AG09309 (cell line): ENCODE measurements around the gene PRRX1.

ENCODE experiments used
- DNase-seq: peaks from one replicate; pipeline ENCODE4 v3.0.0-alpha.2; 2010; ENCODE audit warnings: low read depth
- H3K4me3 ChIP-seq: 2 replicates; pipeline ENCODE4 v1.5.1; 2011; ENCODE audit warnings: mild to moderate bottlenecking, low read depth, low read length, moderate library complexity; ENCODE audit not compliant: control insufficient read depth
- TF ChIP-seq, protein P1 (sequence below): IDR thresholded peaks from 2 replicates; pipeline ENCODE4 v1.5.1; 2011; ENCODE audit warnings: mild to moderate bottlenecking, low read depth, low read length, inconsistent platforms; ENCODE audit not compliant: insufficient read depth, control insufficient read depth; ENCODE audit errors: missing control alignments

The PRRX1 gene

DNA sequence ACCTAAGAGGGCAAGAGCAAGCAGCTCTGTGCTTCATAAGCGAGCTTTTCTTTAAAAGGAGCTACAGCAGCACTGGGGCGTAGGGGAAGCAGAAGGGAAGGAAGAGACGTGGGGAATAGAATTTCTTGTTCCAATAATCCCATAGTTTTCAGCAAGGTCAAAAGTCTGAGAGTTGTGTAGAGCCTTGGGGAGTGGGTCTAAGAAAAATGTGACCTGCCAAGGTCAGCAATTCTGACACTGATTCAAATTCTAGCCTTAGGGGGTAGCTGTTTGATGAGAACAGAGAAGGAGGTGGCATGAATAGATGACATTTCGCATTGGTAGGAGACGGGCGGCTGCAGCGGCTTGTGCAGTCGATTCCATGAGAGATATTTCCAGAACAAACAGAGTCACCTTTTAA is 22.4 kb downstream of the PRRX1 start:
- no peak overlapping the region for H3K4me3 ChIP-seq
- no peak for DNase-seq
- TF ChIP-seq, protein P1, sequence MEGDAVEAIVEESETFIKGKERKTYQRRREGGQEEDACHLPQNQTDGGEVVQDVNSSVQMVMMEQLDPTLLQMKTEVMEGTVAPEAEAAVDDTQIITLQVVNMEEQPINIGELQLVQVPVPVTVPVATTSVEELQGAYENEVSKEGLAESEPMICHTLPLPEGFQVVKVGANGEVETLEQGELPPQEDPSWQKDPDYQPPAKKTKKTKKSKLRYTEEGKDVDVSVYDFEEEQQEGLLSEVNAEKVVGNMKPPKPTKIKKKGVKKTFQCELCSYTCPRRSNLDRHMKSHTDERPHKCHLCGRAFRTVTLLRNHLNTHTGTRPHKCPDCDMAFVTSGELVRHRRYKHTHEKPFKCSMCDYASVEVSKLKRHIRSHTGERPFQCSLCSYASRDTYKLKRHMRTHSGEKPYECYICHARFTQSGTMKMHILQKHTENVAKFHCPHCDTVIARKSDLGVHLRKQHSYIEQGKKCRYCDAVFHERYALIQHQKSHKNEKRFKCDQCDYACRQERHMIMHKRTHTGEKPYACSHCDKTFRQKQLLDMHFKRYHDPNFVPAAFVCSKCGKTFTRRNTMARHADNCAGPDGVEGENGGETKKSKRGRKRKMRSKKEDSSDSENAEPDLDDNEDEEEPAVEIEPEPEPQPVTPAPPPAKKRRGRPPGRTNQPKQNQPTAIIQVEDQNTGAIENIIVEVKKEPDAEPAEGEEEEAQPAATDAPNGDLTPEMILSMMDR, result no peak

DNA sequence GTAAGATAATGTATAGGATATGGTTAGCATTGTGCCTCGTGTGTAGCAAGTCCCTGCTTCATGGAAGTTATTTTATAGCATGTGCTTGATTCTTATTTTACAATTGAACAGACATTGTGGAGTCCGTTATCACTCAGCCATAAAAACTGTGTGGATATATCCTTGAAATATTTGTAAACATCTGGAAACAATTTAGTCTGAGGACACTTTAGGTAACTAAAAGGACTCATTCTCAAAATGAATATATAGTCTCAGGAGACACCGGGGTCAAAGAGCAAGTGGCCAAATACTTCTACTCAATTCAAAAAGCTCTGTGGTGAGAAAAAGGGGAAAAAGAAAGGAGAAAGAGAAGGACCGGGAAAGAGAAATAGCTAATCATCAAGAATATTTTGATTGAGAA is 23.7 kb downstream of the PRRX1 start:
- DNase-seq, result no peak
- TF ChIP-seq, protein P1, result no peak
- H3K4me3 ChIP-seq, result no peak overlapping the region

DNA sequence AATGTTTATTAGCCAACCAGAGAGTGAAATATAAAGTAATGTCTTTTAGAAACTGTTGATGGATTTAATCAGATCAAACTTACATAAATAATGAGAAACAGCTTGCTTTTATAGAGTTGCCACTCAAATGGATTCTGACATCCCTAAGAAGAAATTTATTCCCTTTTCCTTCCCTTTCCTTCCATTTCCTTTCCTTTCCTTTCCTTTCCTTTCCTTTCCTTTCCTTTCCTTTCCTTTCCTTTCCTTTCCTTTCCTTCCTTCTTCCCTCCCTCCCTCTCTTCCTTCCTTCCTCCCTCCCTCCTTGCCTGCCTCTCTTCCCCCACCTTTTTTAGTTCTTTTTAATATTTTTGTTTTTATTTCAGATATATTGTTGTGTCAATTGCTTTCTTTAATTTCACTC is 27.3 kb downstream of the PRRX1 start:
- TF ChIP-seq, protein P1, result no peak
- H3K4me3 ChIP-seq, result no peak overlapping the region
- DNase-seq, result no peak

DNA sequence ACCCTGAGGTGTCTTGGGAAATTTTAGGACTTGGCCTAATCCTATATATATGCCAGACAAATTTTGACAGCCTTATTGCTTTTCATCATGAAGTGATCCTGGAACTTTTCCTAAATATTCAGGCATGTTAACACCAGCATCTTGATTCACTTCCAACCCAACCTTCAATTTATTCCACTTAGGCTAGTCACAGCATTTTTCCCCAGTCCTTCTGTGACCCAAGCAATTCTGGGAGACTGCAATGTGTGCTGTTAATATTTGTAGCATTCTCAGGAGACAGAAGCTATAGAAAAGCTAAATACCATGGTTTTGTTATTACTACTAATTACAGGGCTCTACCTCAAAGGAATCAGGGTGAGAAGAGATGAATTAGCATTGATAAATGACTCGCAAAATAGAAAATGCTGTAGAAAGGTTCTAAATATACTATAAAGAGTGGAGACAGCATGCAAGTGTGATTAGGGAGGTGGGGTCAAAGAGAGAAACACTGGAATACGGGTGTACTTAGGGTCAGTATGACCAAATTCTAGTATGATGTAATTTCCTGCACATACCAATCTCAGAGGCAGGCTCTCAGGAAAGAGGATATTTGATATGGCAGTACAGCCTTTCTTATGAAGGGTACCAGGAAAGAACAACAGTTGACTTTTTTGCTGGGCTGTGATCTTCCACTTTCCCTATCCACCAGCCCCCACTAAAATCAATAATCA is 29.1 kb downstream of the PRRX1 start:
- TF ChIP-seq, protein P1, result no peak
- no peak for DNase-seq
- no peak overlapping the region for H3K4me3 ChIP-seq

DNA sequence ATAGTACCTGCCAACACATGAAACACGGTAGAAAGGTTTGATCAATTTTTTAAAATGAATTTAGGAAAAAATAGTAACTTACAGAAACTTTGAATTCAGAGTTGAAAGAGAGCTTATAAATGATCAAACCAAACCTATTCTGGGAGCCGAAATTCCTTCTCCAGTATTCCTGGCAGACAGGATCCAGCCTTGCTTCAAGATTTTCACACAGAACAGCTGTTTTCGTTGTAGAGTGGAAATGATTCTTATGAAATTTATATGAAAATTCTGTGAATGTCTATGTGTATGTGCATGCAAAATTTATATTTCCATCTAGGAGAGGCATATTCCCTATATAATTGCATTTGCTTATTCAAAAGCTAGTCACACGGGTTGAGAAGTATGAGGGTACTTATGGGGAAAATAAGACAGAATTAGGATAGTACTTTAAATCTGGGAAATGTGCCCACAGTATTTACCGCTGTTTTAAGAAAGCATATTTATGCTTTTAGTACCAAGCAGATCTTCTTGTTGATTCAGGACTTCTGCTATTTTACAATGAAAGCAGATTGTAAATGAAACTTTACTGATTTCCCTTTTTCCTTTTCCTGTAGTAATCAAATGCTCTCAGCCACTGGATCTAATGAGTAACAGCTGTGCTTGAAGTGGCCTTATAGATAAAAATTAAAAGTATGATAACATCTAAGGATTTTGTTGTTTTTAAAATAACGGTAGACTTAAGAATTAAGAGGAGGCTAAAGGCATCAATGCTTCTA is 30.4 kb downstream of the PRRX1 start:
- no peak overlapping the region for H3K4me3 ChIP-seq
- DNase-seq, result no peak
- TF ChIP-seq, protein P1, result no peak

DNA sequence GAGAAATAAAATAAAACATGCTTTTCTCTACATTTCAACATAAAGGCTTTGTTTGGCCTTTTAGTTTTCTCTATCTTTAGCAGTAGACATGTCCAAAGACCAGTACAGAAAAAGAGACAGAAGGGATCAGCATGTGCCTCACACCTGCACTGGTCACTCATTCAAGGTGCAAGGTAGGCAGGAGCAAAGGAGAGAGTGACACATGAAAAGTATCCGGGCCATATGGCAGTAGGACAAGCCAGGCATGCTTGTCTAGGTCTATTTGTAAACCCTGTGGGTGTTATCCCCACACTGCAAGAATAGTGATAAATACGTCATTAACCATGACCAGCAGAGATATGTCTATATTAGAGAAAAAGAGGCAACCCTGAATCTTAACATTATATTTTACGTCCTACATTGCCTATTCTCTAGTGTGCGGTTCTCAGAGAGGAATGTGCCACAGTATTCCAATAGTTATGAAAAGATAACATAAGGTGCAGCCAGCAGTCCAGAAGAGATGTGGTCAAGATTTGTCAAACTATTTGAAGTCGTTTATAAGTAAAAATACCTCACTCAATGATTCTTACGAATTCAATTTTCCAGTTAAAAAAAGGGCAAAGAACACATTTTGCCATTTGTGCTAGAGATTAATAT is 32.1 kb downstream of the PRRX1 start:
- TF ChIP-seq, protein P1, result no peak
- no peak overlapping the region for H3K4me3 ChIP-seq
- DNase-seq, result no peak
